GM21367 (cell line): ENCODE data around the gene DSCAML1.

Experiments used
- ATAC-seq: cut with Tn5 transposase; IDR thresholded peaks from one replicate; pipeline ENCODE4 v1.9.1; 2021; ENCODE audit not compliant: unreplicated experiment

DSCAML1 gene

DNA sequence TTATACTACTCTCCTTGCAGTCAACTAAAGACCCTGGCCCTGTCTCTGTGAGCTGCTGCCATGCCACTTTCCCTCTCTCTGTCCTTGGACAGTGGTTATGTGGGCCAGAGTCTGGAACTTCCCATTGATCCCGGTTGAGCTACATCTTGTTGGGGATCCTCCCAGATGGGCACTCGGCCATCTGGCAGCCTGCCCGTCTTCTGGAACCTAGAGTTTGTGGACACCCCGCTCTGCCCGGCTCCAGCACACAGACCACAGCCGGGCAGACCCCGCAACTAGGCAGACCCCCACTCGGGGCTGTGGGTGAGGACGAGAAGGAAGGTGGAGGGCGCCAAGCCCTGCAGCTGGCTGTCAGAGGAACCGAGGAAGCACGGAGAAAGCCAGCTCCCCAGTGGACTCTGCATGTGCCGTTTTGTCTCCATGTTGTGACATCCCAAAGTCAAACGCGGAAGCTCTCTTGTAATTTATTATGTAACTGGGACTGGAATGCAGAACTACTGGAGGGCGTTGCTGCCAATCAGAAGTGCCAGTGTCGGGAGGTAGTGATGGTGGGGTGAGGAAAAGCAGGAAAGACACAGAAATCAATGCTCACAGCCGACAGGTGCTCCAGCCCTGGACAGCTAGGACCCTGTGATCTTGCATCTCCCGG, 261.7 kb downstream of the DSCAML1 start:
- ATAC-seq: no peak

DNA sequence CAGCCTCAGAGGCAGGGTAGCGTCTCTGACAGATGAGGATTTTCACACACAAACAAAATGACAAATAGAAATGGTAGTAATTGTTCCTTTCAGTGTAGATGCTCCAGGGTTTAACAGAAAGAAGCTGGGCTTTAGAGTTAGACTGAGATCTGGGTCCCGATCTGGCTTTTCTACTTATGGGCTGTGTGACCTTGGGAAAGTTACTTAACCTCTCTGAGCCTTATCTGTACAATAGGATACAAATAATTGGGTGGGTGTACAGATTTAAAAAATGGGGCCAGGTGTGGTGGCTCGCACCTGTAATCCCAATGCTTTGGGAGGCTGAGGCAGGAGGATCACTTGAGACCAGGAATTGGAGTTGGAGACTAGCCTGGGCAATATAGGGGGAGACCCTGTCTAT, 264.4 kb downstream of the DSCAML1 start:
- ATAC-seq: no peak

DNA sequence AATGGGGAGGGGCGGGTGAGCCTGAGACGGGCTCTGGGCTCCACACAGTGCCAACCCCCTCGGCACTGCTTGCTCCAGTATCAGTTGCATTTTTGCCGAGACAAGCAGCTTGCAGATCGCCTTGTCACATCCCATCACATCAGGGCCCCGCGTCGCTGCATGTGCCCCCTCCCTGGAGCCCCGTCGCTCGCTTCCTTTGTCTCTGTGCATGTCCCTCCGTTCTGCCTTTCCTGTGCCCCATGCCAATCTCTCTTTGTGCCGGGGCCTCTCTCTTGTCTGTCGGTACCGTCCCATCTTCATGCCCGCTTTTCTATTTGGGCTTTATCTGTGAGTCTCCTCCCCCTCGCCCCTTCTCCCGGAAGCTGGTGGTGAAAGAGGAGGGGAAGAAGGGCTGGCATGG, 267.2 kb downstream of the DSCAML1 start:
- ATAC-seq: no peak

DNA sequence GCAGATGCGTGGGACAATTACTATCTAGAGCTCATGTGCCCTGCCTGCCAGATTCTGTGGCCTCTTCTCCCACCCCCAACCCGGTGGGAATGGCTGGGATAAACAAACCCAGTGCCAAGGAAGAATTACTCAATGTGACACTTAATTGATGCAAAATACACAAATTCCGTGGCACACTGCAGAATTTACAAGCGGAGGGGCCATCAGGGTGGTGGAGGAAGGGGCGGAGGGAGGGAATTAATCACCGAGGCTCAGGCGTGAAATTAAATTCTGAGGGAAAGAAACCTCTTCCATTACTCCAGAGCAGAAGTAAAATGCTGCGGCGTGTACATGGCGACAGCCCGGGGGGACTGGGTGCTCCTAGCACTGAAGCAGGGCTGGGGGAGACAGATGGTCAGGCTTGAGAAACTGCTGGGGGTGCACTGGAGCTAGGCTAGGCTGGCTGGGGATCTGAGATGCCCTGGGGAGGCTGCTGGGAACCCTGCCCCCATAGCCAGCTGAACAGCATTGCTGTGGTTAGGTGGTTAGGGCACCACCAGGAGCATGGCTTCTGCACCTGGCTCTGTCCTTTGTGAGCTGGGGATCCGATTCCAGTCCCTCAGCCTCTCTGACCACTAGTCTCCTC, 268.8 kb downstream of the DSCAML1 start:
- no peak for ATAC-seq

DNA sequence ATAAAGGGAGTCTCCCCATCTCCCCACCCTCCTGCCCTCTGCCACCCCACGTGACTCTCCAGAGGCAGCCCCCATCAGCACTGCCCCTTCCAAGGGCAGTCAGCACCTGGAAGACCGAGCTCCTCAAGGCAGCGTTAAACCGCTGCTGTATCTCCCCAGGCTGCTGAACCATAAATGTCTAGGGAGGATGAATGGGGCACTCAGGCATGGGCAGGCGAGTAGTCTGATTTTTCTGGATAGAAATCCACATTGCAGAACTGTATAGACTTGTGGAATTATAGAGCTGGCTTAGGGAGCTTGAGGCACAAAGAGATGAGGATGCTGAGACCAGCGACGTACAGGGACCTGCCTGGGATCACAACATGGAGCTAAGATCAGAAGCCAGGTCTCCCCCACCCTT, 269.7 kb downstream of the DSCAML1 start:
- ATAC-seq: no peak

DNA sequence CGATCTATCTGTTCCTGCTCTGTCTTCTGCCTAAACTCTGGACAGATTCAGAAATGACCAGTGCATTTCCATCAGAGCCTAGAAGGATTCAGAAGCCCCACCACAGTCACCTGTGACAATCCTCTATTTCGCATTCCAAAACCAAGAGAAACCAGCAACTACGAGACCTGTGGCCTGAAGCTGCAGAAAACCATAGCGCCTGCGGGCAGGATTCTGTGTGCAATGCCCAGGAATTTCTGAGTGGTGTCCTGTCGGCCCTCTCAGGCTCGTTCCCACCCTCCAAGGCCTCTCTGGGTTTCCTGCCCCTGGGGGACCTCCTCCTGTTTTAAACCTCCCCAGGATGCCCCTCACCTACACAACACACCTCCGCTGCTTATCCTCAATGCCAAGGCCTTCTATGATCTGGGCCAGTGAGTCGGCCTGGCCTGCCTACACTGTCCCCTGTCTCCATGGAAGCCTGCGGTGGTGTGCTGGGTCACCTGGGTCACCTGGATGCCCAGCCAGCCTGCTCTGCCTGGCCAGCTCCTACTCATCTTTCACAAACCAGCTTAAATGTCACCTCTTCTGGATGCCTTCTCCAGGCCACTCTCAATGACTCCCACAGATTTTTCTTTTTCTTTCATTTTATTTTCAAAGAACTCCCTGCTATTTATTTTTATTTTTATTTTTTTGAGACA, 271.0 kb downstream of the DSCAML1 start:
- no peak for ATAC-seq

DNA sequence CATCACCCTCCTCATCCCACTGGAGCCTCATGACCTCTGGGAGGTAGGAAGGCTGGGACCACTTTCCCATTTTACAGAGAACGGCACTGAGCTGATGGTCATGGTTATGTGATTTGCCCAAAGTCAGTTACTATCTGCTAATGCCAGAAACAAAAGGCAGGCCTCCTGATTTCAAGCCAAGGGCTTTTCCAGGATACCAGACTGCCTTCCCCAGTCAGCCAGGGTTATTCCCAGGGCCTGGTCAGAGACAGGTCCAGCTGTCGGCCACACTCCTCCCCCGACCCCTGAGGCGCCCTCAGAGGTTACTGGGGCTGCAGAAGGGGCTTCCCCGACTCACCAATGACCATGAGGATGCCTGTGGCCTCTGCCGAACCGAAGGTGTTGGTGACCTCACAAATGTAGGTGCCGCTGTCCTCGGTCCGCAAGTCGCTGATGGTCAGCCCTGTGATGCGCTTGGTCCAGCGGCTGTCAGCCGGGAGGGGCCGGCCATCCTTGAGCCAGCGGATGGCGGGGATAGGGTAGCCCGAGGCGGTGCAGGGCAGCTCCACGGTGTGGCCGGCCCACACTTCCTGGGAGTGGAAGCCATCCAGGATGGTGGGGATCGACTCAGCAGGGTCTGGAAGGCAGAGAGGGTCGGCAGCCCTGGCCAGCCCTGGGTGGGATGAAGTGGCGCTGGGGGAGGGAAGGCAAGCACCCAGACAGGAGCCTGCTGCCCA, 272.4 kb downstream of the DSCAML1 start:
- ATAC-seq: no peak

DNA sequence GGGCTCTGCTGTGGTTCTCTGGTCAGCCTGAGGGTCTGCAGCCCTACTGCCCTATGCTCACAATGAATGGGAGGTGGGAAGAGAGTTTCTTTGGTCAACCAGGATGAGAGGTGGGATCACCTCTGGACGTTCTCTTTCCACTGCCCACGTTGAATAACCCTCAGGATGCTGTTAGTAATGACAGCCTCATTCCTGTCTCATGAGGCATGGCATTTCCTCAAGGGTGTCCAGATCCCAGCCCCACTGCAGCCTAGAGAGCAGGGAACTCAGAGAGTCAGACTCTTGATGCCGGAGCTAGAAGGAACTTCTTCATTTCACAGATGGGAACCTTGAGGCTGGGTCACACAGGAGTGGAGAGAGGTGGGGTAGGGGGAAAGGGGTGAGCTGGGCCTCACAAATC, 273.3 kb downstream of the DSCAML1 start:
- no peak for ATAC-seq

DNA sequence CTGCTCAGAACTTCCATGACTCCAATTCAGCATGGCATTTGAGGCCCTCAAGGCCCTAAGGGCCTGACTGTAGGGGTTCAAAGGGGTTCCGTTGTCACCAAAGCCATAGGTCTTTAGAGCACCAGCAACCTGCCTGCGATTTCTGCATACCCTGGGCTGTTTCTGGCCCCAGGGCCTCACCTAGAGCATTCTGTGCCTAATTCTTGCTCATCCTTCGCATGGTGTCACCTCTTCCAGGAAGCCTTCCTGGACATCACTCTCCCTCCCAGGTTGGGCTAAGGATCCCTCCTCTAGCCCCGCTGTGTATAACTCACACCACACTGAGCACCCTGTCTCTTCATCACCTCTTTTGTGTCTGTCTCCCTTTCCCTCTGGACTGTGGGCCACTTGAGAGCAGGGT, 275.0 kb downstream of the DSCAML1 start:
- no peak for ATAC-seq

DNA sequence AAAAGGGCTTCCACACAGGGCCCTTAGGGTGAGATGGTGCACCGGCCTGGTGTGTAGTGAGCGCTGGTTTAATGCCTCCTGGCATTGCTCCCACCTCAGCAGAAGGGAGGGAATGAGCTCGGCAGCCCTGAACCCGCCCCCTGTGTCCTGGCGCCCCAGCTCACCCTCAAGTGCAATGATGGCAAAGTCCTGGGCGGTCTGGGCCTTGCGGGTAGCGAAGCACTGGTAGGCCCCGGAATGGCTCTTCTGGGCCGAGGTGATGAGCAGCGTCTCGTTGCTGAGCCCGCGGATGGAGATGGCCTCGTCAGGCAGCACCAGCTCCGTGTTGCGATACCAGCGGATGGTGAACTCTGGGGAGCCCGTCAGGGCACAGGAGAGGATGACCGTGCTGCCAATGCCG, 276.1 kb downstream of the DSCAML1 start:
- ATAC-seq: no peak

DNA sequence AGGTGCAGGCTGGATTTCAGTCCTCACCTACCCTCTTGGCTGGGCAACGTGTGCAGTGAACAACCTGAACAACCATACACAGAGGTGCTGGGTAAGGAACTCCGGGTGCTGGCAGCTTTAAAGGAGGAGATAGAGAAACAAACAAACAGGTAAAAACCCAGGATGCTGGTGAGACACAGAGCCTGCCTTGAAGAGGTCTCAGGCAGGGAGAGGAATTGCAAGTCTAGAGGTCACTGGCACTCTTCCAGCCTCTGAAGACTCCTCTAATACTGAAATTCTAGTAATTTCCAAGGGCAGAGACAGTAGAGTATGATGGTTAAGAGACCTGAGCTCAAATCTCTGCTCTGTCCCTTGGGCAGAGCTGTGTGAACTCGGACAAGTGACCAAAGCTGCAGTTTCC, 276.8 kb downstream of the DSCAML1 start:
- ATAC-seq: no peak

DNA sequence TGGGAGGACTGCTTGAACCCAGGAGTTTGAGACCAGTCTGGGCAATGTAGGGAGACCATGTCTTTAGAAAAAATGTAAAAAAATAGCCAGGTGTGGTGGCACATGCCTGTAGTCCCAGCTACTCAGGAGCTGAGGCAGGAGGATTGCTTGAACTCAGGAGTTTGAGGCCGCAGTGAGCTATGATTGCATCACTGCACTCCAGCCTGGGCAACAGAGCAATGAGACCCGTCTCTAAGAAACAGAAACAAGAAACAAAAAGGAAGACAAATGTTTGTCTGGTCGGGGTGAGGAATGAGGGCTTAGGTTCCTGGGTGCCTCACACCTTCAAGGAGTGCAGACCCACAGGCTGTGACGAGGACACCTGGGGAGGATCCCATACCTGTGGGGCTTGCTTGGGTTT, 277.4 kb downstream of the DSCAML1 start:
- ATAC-seq: no peak

DNA sequence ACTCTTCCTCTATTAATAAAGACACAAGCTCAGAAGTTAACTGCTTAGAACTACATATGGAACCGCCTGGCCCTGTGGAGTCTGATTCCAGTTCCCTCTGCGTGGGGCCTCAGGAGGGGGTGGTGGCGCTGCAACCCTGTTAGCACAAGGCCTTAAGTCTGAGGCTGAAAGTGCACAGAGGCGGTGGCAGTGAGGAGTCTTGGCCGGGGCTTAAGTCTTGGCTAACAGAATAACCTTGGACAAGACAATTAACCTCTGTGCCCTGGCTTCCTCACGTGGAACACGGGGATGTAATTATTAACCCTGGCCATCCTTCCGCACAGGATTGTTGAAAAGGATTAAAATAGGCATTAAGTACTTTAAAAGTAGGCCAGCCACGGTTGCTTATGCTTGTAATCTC, 277.8 kb downstream of the DSCAML1 start:
- no peak for ATAC-seq

DNA sequence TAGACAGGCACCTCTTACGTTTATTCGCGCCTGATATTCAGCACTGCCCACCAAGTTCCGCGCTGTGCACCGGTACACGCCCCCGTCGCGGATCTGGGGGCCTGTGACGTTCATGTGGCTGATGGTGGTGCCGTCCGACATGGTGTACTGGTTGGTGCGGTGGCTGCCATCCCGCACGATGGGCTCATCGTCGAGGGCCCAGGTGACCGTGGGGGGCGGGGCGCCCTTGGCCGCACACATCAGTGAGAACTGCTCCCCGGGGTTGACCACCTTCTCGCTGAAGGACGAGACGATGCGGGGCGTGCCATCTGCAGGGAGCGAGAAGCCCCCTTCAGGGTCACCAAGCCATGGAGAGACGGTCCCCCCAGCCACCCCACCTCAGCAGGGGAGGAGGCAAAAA, 278.6 kb downstream of the DSCAML1 start:
- no peak for ATAC-seq

DNA sequence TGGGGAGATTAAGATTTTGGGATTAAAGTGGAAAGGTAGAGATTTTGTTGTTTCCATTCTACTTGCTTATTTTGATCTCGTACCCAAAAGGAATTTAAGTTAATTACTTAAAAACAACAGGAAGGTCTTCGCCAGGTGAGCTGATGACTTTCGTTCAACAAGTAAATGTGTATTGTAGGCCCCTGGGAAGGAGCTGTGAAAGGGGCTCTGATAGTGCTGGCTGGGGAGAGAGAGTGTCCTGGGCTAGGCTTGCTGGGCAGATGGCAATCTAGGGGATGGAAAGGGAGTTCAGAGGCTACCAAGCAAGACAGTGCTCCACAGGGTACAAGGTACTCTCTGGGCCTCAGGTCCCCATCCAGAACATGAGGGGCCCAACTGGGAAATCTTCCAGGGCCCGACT, 279.9 kb downstream of the DSCAML1 start:
- no peak for ATAC-seq

DNA sequence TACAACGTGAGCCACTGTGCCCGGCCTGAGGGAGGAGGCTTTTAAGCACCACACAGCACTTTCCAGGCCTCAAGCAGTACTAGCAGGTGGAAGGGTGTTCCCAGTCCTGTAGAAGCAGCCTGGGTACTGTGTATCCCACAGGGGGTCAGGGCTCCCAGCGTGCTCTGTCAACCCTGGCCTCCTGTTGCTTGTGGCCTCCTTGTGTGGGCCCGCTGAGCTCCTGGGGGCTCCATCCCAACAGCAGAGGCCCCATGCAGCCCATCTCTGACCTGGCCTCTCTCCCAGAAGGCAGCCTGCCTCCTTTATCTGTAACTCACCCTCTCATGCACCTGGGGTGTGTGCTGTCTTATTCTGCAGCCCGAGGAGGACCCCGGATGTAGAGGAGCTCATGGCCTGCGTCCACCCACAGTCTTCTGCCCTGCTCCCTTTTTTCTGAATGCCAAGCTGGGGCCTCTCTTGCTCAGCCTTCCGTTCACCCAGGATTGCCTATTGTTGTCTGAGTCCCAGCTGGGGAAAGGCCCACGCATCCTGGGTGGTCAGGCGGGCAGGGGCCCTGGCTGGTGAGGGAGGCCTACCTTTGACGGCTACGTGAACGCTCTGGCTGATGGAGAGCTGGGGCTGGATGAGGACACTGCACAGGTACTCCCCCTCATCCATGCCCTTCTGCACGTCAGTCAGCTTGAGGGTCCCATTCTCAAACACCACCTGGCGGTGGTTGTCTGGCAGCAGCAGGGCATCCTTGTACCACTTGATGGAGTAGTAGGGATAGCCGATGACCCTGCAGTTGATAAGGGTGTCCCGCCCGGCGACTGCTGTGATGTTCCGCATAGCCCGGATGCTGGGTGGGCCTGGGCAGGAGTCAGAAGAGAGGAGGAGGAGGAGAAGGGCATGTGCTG, 280.9 kb downstream of the DSCAML1 start:
- no peak for ATAC-seq

DNA sequence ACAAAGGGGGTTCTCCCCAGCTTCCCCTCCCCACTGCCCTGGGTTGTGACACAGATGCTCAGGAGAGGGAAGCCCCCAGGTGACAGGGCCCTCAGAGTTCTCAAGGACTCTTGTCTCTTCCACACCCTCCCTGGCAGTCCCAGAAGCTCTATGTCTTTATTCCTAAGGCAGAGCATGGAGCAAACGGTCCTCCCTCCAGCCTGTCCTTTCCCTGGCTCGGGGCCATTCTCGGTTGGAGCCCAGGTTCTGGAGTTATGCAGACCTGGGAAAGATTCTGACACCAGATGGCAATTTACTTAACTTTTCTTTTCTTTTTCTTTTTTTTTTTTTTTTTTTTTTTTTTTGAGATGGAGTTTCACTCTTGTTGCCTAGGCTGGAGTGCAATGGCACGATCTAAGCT, 282.8 kb downstream of the DSCAML1 start:
- ATAC-seq: no peak

DNA sequence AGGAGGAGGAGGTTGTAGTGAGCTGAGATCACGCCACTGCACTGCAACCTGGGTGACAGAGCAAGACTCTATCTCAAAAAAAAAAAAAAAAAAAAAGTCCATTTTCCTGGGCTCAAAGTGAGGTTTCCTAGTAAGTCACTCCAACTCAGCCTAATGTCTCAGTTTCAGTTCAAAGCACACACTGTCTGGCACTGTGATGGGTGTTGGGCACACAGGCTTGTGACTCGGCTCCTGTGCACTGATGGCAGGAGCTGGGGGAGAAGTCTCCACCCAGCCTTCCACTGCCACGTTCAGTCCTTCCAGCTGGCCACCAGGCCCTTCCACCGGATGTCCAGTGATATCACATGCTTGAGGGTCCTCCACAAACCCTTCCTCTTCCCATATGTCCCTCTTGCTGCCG, 283.4 kb downstream of the DSCAML1 start:
- no peak for ATAC-seq

DNA sequence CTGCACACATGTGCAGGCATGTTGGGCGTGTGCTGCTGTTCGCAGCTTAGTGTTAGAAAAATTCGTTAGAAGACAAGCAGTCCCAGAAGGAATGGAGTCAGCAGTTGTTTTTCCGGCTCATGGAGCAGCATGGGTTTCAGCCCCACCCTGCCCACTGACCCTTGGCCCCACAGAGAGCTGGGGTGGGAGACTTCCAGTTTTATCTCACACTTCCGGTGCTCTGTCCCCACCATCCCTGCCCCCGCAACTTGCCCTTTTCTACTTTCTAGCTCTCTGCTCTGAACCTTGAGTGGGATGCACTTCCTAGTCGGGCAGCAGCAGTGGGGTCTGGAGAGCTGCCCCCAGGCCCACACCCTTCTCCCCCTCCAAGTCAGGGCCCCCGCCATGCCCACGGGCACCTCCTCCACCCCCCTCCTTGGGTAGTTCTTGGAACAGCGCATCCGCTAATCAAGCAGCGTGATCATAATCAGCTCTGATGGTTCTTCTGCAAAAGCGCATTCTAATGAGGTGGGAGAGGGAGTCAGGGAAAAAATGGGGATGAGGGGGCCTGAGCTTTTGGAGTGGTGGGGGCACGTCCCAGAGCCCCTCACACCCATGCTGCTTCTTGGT, 285.0 kb downstream of the DSCAML1 start:
- ATAC-seq: no peak

DNA sequence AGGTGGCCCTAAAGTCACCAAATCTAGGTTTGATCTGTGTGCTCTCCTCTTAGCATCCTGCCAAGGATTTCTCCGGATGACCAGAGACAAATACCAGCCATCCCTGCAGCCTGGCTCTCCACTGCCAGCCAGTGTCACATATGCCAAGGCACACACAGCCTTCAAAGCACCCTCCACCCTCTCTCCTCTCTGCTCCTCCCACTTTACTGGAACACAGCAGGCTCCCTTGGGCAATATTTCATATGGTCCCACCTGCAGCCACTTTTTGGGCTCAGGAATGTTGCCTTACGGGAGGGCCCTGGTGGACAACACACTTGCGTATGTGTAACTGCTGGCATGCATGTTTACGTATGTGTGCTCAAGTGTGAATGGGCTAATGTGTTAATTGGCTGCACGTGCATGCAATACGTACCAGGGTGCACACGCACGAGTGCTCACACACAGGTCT, 285.5 kb downstream of the DSCAML1 start:
- no peak for ATAC-seq
